Suprapubic skin (tissue), 3 donors: ENCODE data around the gene IRF2BPL.

Experiments used
- POLR2AphosphoS5 ChIP-seq, 3 donors: sonication (generic); formaldehyde crosslinking; IDR thresholded peaks; one replicate each; pipeline ENCODE4 v1.6.1; 2017; ENCODE audit warnings: antibody characterized with exemption in 3 of 3
- TF ChIP-seq, protein P1 (sequence below), 2 donors: fragments of 200-600 bp in 1 of 2; fragments of 450-650 bp in 1 of 2; sonication (generic) in 1 of 2; IDR thresholded peaks; one replicate each; pipeline ENCODE4 v1.5.1; 2016 to 2019; ENCODE audit warnings: antibody characterized with exemption in 2 of 2, mild to moderate bottlenecking in 1 of 2, moderate library complexity in 1 of 2

DNA sequence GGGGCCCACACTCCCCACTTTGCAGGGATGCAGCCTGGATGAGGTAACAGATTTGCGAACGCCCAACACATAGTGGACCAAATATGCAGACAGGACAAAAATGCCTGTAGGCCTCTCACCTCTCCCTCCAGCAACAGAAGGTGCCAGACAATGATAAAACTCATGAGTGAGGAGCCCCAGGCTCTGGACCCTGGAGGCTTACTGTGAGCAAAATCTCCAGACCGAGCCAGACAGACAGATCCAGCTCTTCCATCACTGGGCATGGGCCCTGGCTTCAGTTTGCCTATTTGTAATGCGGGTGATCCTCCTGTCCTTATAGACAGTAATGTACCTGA lies 42.3 kb downstream of the IRF2BPL start:
- TF ChIP-seq, protein P1, sequence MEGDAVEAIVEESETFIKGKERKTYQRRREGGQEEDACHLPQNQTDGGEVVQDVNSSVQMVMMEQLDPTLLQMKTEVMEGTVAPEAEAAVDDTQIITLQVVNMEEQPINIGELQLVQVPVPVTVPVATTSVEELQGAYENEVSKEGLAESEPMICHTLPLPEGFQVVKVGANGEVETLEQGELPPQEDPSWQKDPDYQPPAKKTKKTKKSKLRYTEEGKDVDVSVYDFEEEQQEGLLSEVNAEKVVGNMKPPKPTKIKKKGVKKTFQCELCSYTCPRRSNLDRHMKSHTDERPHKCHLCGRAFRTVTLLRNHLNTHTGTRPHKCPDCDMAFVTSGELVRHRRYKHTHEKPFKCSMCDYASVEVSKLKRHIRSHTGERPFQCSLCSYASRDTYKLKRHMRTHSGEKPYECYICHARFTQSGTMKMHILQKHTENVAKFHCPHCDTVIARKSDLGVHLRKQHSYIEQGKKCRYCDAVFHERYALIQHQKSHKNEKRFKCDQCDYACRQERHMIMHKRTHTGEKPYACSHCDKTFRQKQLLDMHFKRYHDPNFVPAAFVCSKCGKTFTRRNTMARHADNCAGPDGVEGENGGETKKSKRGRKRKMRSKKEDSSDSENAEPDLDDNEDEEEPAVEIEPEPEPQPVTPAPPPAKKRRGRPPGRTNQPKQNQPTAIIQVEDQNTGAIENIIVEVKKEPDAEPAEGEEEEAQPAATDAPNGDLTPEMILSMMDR (IDR thresholded peaks at IDR 0.05), result no peak
- no peak for TF ChIP-seq POLR2AphosphoS5 (IDR thresholded peaks at IDR 0.05)
